H9 (cell line): Measurements from ENCODE around the gene SKAP1. TPM values are rescaled to one million over a fixed set of nuclear protein-coding genes. Genes with fewer than 3 reads are reported as not detected.

ENCODE experiments used
- DNase-seq: peaks from one replicate; pipeline ENCODE4 v3.0.0-alpha.2; 2017
- H2AFZ ChIP-seq: one replicate; pipeline ENCODE4 v1.6.1; 2013; ENCODE audit warnings: mild to moderate bottlenecking, low read length, control low read depth, moderate library complexity
- H2AK5ac ChIP-seq: 2 replicates; pipeline ENCODE4 v1.6.1; 2013; ENCODE audit warnings: low read length, control low read depth, mixed read lengths; ENCODE audit not compliant: insufficient read length
- H2BK120ac ChIP-seq: one replicate; pipeline ENCODE4 v1.6.1; 2013; ENCODE audit warnings: low read depth, mild to moderate bottlenecking, low read length, control low read depth, inconsistent platforms; ENCODE audit not compliant: poor library complexity, severe bottlenecking
- H2BK12ac ChIP-seq: 2 replicates; pipeline ENCODE4 v1.6.1; 2013; ENCODE audit warnings: low read length, control low read depth, mixed read lengths, low read depth; ENCODE audit not compliant: insufficient read length
- H2BK15ac ChIP-seq: 2 replicates; pipeline ENCODE4 v1.6.1; 2013; ENCODE audit warnings: low read depth, low read length, control low read depth
- H2BK20ac ChIP-seq: one replicate; pipeline ENCODE4 v1.6.1; 2013; ENCODE audit warnings: low read depth, mild to moderate bottlenecking, low read length, control low read depth, inconsistent platforms; ENCODE audit not compliant: poor library complexity, severe bottlenecking
- H2BK5ac ChIP-seq: 2 replicates; pipeline ENCODE4 v1.6.1; 2013; ENCODE audit warnings: low read length, control low read depth, mixed read lengths; ENCODE audit not compliant: insufficient read length
- H3K14ac ChIP-seq: 2 replicates; pipeline ENCODE4 v1.6.1; 2013; ENCODE audit warnings: low read length, control low read depth; ENCODE audit not compliant: insufficient read depth
- H3K18ac ChIP-seq: 2 replicates; pipeline ENCODE4 v1.6.1; 2013; ENCODE audit warnings: low read depth, mild to moderate bottlenecking, mixed read lengths, low read length, control low read depth; ENCODE audit not compliant: insufficient read length
- H3K23ac ChIP-seq: 2 replicates; pipeline ENCODE4 v1.6.1; 2013; ENCODE audit warnings: low read length, control low read depth, mixed read lengths, low read depth; ENCODE audit not compliant: insufficient read length
- H3K23me2 ChIP-seq: 2 replicates; pipeline ENCODE4 v1.6.1; 2013; ENCODE audit warnings: low read depth, mild to moderate bottlenecking, mixed read lengths, low read length, control low read depth; ENCODE audit not compliant: insufficient read length, poor library complexity, severe bottlenecking
- H3K27ac ChIP-seq: 2 replicates; pipeline ENCODE4 v1.5.1; 2013; ENCODE audit warnings: low read length, control low read depth, mixed read lengths, low read depth; ENCODE audit not compliant: insufficient read length
- H3K27me3 ChIP-seq: 2 replicates; pipeline ENCODE4 v1.6.1; 2013; ENCODE audit warnings: low read length, control low read depth, inconsistent platforms; ENCODE audit not compliant: insufficient read depth
- H3K4ac ChIP-seq: 2 replicates; pipeline ENCODE4 v1.6.1; 2013; ENCODE audit warnings: low read depth, mild to moderate bottlenecking, control low read depth, inconsistent platforms, low read length, moderate library complexity
- H3K4me1 ChIP-seq: 2 replicates; pipeline ENCODE4 v1.6.1; 2013; ENCODE audit warnings: low read length, control low read depth, inconsistent platforms; ENCODE audit not compliant: insufficient read depth
- H3K4me2 ChIP-seq: 2 replicates; pipeline ENCODE4 v1.6.1; 2013; ENCODE audit warnings: low read length, control low read depth, mixed read lengths; ENCODE audit not compliant: insufficient read length, insufficient read depth
- H3K56ac ChIP-seq: 2 replicates; pipeline ENCODE4 v1.6.1; 2013; ENCODE audit warnings: low read depth, mild to moderate bottlenecking, mixed read lengths, low read length, control low read depth; ENCODE audit not compliant: insufficient read length
- H3K79me1 ChIP-seq: 2 replicates; pipeline ENCODE4 v1.6.1; 2013; ENCODE audit warnings: low read depth, mild to moderate bottlenecking, moderate library complexity, low read length, control low read depth, inconsistent platforms; ENCODE audit not compliant: insufficient read depth, poor library complexity, severe bottlenecking
- H3K79me2 ChIP-seq: 2 replicates; pipeline ENCODE4 v1.6.1; 2013; ENCODE audit warnings: low read length, control low read depth, inconsistent platforms; ENCODE audit not compliant: insufficient read depth
- H3K9ac ChIP-seq: 2 replicates; pipeline ENCODE4 v1.6.1; 2013; ENCODE audit warnings: low read length, control low read depth, mixed read lengths; ENCODE audit not compliant: insufficient read length; ENCODE audit errors: extremely low read depth
- H3K9me3 ChIP-seq: one replicate; pipeline ENCODE4 v1.6.1; 2013; ENCODE audit warnings: low read depth, low read length, inconsistent platforms; ENCODE audit not compliant: control insufficient read depth
- H3T11ph ChIP-seq: one replicate; pipeline ENCODE4 v1.6.1; 2013; ENCODE audit warnings: mild to moderate bottlenecking, low read length, control low read depth, inconsistent platforms
- H4K20me1 ChIP-seq: one replicate; pipeline ENCODE4 v1.6.1; 2013; ENCODE audit not compliant: control insufficient read depth, insufficient read length, insufficient read depth
- H4K5ac ChIP-seq: 2 replicates; pipeline ENCODE4 v1.6.1; 2013; ENCODE audit warnings: low read depth, mild to moderate bottlenecking, mixed read lengths, low read length, control low read depth; ENCODE audit not compliant: insufficient read length
- H4K8ac ChIP-seq: replicated peaks from 2 replicates; pipeline ENCODE4 v1.6.1; 2013; ENCODE audit warnings: low read length, control low read depth, mixed read lengths, low read depth; ENCODE audit not compliant: insufficient read length
- H4K91ac ChIP-seq: 2 replicates; pipeline ENCODE4 v1.6.1; 2013; ENCODE audit warnings: low read depth, mild to moderate bottlenecking, moderate library complexity, mixed read lengths, low read length, control low read depth; ENCODE audit not compliant: insufficient read length
- H3K27ac Mint-ChIP-seq, 3 experiments: 2 replicates in 2 of 3; 3 replicates in 1 of 3; pipeline ENCODE4 v1.8.0; 2020 to 2021; ENCODE audit warnings: mixed read lengths in 3 of 3, mild to moderate bottlenecking in 1 of 3, moderate library complexity in 1 of 3
- H3K27me3 Mint-ChIP-seq: 2 replicates; pipeline ENCODE4 v1.8.0; 2021; ENCODE audit warnings: low read depth, mild to moderate bottlenecking, moderate library complexity, mixed read lengths
- H3K36me3 Mint-ChIP-seq, 3 experiments: 2 replicates in 2 of 3; 3 replicates in 1 of 3; pipeline ENCODE4 v1.8.0; 2020 to 2021; ENCODE audit warnings: low read depth in 3 of 3, mixed read lengths in 3 of 3; ENCODE audit not compliant: insufficient read depth in 1 of 3
- H3K4me1 Mint-ChIP-seq, 2 experiments: 2 replicates each; pipeline ENCODE4 v1.8.0; 2020; ENCODE audit warnings: mixed read lengths in 2 of 2
- H3K4me3 Mint-ChIP-seq, 2 experiments: 2 replicates in 1 of 2; 3 replicates in 1 of 2; pipeline ENCODE4 v1.8.0; 2020 to 2021; ENCODE audit warnings: mild to moderate bottlenecking in 2 of 2, mixed read lengths in 2 of 2, moderate library complexity in 1 of 2
- H3K9me3 Mint-ChIP-seq, 2 experiments: 2 replicates in 1 of 2; 3 replicates in 1 of 2; pipeline ENCODE4 v1.8.0; 2020; ENCODE audit warnings: mild to moderate bottlenecking in 2 of 2, mixed read lengths in 2 of 2, moderate library complexity in 1 of 2
- WGBS: extraction: QIAGEN DNeasy Blood & Tissue Kit; methylation state at CpG from one replicate; pipeline ENCODE4 v1.1.7; 2013; ENCODE audit warnings: missing lambda C conversion rate, low lambda C conversion rate, mixed read lengths; ENCODE audit not compliant: insufficient read length; ENCODE audit errors: extremely low coverage; 5-methylcytosine and 5-hydroxymethylcytosine counted together
- total RNA-seq: library from RNA; stranded (reverse); gene quantifications from 2 replicates; pipeline ENCODE4 v1.2.1, GENCODE V29; 2021
- TF ChIP-seq, protein P1 (sequence below): fragments of 200-600 bp; sonication (generic); conservative IDR thresholded peaks from 3 replicates; pipeline ENCODE4 v1.8.0; 2021; ENCODE audit warnings: antibody characterized with exemption, mild to moderate bottlenecking

SKAP1 gene
- total RNA-seq, 1 experiment from 2014 or later, result not detected

DNA sequence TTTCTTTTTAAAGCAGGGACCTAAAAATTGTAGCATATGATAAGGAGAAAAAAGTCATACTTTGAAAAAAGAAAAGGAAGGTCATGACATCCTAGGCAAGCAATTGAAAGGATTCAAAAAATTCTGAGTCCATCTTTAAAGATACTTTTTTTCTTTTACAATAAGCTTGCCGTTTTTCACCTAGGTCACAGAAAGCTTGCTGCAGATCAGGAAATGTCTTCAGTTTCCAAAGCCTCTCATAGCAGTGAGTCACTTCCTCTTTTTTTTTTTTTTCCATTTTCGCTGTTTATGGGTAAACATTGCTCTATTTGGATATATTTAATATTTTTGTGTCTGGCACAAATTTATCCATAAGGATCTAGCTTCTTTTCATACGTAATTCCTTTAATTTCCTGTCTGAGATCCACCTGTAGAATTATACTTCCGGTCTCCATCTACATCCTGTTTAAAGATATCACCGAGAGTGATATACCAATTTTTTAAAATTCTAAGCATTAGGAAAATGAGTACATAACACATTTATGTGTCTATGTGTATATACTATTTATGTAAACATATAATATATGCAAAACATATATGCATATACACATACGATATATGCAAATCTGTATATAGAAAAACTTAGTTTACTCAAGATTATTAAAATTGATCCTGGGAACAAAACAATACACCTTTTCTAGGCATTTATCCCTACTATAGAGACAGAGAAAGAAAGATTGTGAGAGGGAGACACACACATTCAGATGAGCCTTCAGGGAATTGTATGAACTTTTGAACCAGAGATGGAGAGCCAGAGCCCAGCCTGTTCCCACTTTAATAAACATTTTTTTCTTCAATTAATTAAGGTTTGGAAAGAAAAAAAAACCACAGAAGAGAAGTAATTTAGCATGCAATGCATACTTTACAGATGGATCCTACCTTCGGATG is 134.4 kb downstream of the SKAP1 start:
- Histone ChIP-seq H2BK120ac (no peak overlapping the region), H3K79me1 (no peaks in the 10 kb centered on the region), H2BK15ac (no peak overlapping the region), H3K27me3 (no peaks in the 10 kb centered on the region), H3K79me2 (no peaks in the 10 kb centered on the region), H2AFZ (no peak overlapping the region), H3K4ac (no peak overlapping the region), H3K4me2 (no peak overlapping the region), H3K23me2 (no peaks in the 10 kb centered on the region), H2BK20ac (no peak overlapping the region), H3K23ac (no peak overlapping the region), H3K14ac (no peak overlapping the region), H3T11ph (no peak overlapping the region), H3K4me1 (no peaks in the 10 kb centered on the region), H2BK5ac (no peak overlapping the region), H4K20me1 (no peaks in the 10 kb centered on the region), H3K9me3 (no peaks in the 10 kb centered on the region), H3K56ac (no peak overlapping the region), H3K18ac (no peak overlapping the region), H4K8ac (no peak overlapping the region), H3K9ac (no peak overlapping the region), H2AK5ac (no peak overlapping the region), H4K5ac (no peak overlapping the region), H4K91ac (no peak overlapping the region), H2BK12ac (no peak overlapping the region), H3K27ac (no peak overlapping the region)
- H3K4me3 Mint-ChIP-seq, result no peak overlapping the region
- H3K27me3 Mint-ChIP-seq, result peaks cover 20% of the 10 kb centered on the region
- no peaks in the 10 kb centered on the region for H3K36me3 Mint-ChIP-seq
- WGBS, result no CpG with 5 or more reads among the region's 7 CpGs
- H3K27ac Mint-ChIP-seq, result no peak overlapping the region
- peaks cover 6 to 8% of the 10 kb centered on the region in 2 experiments for H3K4me1 Mint-ChIP-seq
- TF ChIP-seq, protein P1, sequence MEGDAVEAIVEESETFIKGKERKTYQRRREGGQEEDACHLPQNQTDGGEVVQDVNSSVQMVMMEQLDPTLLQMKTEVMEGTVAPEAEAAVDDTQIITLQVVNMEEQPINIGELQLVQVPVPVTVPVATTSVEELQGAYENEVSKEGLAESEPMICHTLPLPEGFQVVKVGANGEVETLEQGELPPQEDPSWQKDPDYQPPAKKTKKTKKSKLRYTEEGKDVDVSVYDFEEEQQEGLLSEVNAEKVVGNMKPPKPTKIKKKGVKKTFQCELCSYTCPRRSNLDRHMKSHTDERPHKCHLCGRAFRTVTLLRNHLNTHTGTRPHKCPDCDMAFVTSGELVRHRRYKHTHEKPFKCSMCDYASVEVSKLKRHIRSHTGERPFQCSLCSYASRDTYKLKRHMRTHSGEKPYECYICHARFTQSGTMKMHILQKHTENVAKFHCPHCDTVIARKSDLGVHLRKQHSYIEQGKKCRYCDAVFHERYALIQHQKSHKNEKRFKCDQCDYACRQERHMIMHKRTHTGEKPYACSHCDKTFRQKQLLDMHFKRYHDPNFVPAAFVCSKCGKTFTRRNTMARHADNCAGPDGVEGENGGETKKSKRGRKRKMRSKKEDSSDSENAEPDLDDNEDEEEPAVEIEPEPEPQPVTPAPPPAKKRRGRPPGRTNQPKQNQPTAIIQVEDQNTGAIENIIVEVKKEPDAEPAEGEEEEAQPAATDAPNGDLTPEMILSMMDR, result no peak
- DNase-seq, result no peak
- H3K9me3 Mint-ChIP-seq, result no peaks in the 10 kb centered on the region
